ENCODE measurements around the gene PDE2A.

Gene PDE2A

DNA sequence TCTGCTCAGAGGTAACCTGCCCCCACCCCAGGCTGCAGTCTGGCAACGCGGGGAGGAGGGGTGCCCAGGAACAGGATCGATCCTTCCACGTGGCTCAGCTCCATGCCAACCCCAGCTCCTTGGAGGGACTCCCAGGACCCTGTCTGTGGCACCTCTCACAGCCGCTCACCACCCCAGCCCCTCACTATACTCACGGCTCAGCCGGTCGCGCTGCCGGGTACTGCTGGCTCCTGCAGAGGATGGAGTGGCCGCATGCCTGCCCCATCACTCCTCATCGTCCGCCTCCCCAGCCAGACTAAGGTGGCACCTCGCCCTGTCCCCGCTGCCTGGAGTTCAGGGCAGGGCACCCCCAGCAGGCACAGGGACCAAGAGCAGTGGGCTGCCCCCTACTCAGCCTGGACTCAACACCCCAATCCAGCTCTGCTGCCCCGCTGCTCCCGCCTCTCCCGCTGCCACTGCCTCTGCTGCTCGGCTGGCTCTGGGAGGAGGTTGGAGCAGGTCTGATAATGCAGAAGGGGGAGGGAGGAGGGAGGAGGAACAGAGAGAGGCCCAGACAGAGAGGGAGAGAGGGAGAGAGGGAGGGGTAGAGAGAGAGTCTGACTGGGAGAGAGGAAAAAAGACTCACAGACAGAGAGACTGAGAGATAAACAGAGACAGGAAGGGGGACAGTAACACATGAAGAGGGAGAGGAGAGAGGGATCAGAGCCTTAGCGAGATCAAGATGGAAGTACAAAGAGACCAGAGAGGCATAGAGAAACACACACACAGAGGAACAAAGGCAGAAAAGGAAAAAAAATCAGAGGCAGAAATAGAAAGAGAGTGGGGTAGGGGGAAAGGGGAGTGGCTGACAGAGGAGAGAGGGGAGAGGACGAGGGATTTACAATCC, at the start of gene PDE2A:
PDE2A (minus strand) TSS at position 480 of the 886 bp plus-strand sequence; CDS start at position 265, 215 bp downstream.
- FAIRE-seq = no peak
- TF ChIP-seq, protein P1, sequence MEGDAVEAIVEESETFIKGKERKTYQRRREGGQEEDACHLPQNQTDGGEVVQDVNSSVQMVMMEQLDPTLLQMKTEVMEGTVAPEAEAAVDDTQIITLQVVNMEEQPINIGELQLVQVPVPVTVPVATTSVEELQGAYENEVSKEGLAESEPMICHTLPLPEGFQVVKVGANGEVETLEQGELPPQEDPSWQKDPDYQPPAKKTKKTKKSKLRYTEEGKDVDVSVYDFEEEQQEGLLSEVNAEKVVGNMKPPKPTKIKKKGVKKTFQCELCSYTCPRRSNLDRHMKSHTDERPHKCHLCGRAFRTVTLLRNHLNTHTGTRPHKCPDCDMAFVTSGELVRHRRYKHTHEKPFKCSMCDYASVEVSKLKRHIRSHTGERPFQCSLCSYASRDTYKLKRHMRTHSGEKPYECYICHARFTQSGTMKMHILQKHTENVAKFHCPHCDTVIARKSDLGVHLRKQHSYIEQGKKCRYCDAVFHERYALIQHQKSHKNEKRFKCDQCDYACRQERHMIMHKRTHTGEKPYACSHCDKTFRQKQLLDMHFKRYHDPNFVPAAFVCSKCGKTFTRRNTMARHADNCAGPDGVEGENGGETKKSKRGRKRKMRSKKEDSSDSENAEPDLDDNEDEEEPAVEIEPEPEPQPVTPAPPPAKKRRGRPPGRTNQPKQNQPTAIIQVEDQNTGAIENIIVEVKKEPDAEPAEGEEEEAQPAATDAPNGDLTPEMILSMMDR (IDR thresholded peaks at IDR 0.05; ENCODE audit: insufficient read depth, missing control alignments) = no peak
- DNase-seq (ENCODE audit: insufficient read length, low spot score) = no peak

DNA sequence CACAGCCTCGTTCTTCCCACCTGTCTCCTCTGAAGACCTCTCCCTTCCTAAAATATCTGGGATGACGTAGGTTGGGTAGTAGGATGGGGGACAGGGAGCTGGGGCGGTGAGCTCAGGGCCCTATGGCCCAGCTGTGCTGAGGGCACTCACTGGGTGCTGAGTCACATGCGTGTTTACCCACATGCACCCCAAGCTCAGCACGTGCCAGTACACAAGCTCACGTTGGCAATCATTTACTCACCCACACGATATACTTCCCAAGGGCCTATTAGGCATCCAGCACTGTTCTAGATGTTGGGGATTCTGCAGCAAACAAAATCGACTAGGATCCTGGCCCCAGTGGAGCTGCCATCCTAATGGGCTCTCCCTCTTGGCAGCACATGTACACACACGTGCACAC, 49.3 kb upstream of the PDE2A start:
- FAIRE-seq = no peak
- TF ChIP-seq, protein P1 (IDR thresholded peaks at IDR 0.05; ENCODE audit: insufficient read depth, missing control alignments) = no peak
- DNase-seq (ENCODE audit: insufficient read length, low spot score) = no peak

DNA sequence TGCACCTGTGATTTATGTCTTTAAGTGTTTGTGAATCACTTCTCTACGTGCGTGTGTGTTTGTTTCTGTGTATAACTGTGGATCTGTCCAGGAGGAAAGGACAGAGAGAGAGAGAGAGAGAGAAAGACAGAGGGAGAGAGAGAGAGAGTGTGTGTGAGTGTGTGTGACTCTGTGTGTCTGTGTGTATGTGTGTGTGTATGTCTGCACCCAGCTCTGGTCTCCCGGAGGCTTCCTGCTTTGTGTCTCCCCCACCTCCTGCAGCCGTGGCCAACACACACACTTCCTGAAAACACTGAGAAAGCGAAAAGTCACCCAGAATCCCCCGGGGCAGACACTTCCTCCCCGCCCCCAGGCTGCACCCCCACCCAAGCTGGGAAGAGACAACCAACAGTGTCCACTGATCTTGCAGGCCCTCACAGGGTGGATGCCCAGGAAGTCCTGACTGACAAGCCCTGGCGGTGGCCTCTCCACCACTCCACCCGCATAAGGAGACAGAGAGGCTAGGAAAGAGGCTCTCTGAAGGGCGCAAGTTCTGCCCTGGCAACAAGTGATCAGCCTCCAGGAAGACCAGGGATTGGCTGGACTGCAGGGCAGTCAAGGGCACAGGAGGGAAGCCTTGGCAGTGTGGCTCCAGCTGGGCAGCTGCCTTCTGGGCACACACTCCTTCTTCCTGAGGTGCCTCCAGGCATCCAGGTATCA, 48.0 kb upstream of the PDE2A start:
- TF ChIP-seq, protein P1 (IDR thresholded peaks at IDR 0.05; ENCODE audit: insufficient read depth, missing control alignments) = no peak
- peak; percentile 87 for DNase-seq (ENCODE audit: insufficient read length, low spot score)
- FAIRE-seq = no peak

DNA sequence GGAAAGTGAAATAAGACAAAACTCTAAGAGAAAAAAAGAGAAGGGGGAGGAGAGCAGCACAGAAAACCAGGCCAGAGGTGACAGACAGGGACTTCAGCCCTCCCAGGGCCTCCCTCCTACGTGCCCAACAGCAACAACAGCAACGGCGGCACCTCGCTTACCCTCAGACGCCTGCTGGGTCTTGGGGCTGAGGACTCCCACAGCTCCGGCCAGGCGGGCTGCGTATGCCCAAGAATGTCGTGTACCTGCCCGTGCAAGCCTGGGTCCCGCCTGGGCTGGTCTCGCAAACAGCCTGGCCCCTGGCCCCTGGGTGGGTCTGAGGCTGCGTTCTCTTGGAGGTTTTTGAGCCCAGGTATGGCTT, 47.4 kb upstream of the PDE2A start:
- DNase-seq (ENCODE audit: insufficient read length, low spot score) (no peak), FAIRE-seq (no peak)
- TF ChIP-seq, protein P1 (IDR thresholded peaks at IDR 0.05; ENCODE audit: insufficient read depth, missing control alignments) = no peak

DNA sequence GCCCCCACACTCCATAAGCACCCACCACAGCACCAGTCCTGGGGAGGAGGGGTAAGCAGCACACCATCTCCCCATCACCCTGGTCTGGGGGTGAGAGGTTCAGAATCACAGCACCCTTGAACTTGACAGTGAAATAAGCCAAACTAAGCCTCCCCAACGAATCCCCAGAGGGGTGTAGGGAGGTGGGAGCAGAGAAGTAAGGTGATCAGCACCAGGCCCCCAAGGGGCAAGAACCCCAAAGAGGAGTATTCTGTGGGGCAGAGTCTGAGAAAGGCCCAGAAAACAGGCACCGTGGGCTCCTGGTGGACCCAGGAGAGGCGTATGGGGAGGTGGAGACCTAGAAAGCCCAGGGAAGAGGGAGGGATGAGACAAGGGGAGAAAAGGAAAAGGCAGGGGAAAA, 47.1 kb upstream of the PDE2A start:
- no peak for DNase-seq (ENCODE audit: insufficient read length, low spot score)
- TF ChIP-seq, protein P1 (IDR thresholded peaks at IDR 0.05; ENCODE audit: insufficient read depth, missing control alignments) = no peak
- no peak for FAIRE-seq

DNA sequence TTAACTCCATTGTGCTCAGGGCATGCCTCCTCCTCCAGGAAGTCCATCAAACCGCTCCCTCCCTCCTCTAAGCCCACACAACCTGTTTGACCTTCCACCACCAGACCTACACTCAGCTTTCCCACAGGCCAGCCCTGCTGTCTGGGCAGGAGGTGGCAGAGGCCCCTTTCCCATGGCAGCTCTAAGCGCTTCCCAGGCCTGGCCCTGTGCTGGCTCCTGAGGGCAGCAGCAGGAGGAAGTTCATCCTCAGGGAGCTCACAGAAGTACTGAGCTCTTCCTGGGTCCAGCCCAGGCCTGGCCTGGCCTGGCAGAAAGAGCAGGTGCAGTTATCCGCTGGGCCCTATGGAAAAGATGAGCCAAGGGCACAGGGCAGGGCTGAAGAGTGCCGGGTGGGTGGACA, 46.6 kb upstream of the PDE2A start:
- FAIRE-seq (no peak), DNase-seq (ENCODE audit: insufficient read length, low spot score) (no peak)
- TF ChIP-seq, protein P1 (IDR thresholded peaks at IDR 0.05; ENCODE audit: insufficient read depth, missing control alignments) = no peak

DNA sequence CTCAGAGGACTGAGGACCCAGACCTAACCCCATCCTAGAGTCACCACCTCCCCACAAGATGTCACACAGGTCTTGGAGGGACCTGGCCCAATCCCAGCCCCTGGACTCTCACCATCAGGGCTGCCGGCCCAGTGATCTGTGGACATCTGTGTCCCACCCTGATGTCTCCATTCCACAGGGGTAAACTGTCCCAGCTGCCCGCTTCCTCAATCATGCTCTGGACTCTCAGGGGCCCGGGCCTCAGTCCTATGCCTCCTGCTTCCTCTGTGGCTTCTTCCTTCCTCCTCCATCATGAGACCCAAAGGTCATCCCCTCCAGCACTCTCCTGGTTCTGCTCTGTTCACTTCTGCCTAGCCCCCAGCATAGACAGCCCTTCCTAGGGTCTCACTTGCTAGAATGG, 45.8 kb upstream of the PDE2A start:
- FAIRE-seq (no peak), DNase-seq (ENCODE audit: insufficient read length, low spot score) (no peak)
- TF ChIP-seq, protein P1 (IDR thresholded peaks at IDR 0.05; ENCODE audit: insufficient read depth, missing control alignments) = no peak

Data from D721Med (cell line).